NCI-H2171 treated with DMSO at 0.1 percent for 48 hours (cell line): Measurements from ENCODE around the gene DDX10.

Experiments used
- DNase-seq: peaks from one replicate; lab custom pipeline; 2025; lab: John Stamatoyannopoulos, UW

The DDX10 gene

GRCh38 chr11:108906329-108906728 lies 241.5 kb downstream of the DDX10 start:
- DNase-seq, result no peak

- DNase-seq, result no peak
Measured at GRCh38 chr11:108906826-108907225, 242.0 kb downstream of the DDX10 start.

- no peak for DNase-seq
Measured at GRCh38 chr11:108909041-108909440, 244.2 kb downstream of the DDX10 start.

GRCh38 chr11:108909921-108910320 lies 245.1 kb downstream of the DDX10 start:
- DNase-seq, result no peak

GRCh38 chr11:108912581-108912980 lies 247.7 kb downstream of the DDX10 start:
- no peak for DNase-seq

GRCh38 chr11:108913204-108913603 lies 248.3 kb downstream of the DDX10 start:
- DNase-seq, result no peak

GRCh38 chr11:108914211-108914610 lies 249.3 kb downstream of the DDX10 start:
- DNase-seq, result no peak

- no peak for DNase-seq
Measured at GRCh38 chr11:108914981-108915380, 250.1 kb downstream of the DDX10 start.

GRCh38 chr11:108915666-108916065 lies 250.8 kb downstream of the DDX10 start:
- no peak for DNase-seq

- DNase-seq, result no peak
Measured at GRCh38 chr11:108916290-108916689, 251.4 kb downstream of the DDX10 start.

- DNase-seq, result no peak
Measured at GRCh38 chr11:108916935-108917334, 252.1 kb downstream of the DDX10 start.

GRCh38 chr11:108921211-108921610 lies 256.3 kb downstream of the DDX10 start:
- no peak for DNase-seq

GRCh38 chr11:108922241-108922640 lies 257.4 kb downstream of the DDX10 start:
- DNase-seq, result no peak

GRCh38 chr11:108923413-108923812 lies 258.5 kb downstream of the DDX10 start:
- DNase-seq, result no peak

- no peak for DNase-seq
Measured at GRCh38 chr11:108926171-108926840, 261.4 kb downstream of the DDX10 start.

- DNase-seq, result no peak
Measured at GRCh38 chr11:108926841-108927577, 262.1 kb downstream of the DDX10 start.

- no peak for DNase-seq
Measured at GRCh38 chr11:108927791-108928545, 263.1 kb downstream of the DDX10 start.

- no peak for DNase-seq
Measured at GRCh38 chr11:108929241-108929640, 264.4 kb downstream of the DDX10 start.

GRCh38 chr11:108931168-108931567 lies 266.3 kb downstream of the DDX10 start:
- DNase-seq, result no peak

- no peak for DNase-seq
Measured at GRCh38 chr11:108933630-108934029, 268.8 kb downstream of the DDX10 start.

GRCh38 chr11:108934289-108934688 lies 269.4 kb downstream of the DDX10 start:
- DNase-seq, result no peak

- DNase-seq, result no peak
Measured at GRCh38 chr11:108934696-108935095, 269.8 kb downstream of the DDX10 start.

- no peak for DNase-seq
Measured at GRCh38 chr11:108937746-108938145, 272.9 kb downstream of the DDX10 start.
